Prostate gland (tissue), 2 donors: Measurements from ENCODE around the gene NINJ2. TPM values are rescaled to one million over a fixed set of nuclear protein-coding genes. Genes with fewer than 3 reads are reported as not detected.

Experiments used
- DNase-seq: peaks from one replicate; pipeline ENCODE4 v3.0.0-alpha.2; 2019; ENCODE audit warnings: low spot score
- H3K27ac ChIP-seq, 2 donors: fragments of 200-600 bp; sonication (generic); 2 replicates each; pipeline ENCODE4 v1.5.1; 2017 to 2019
- H3K27me3 ChIP-seq: fragments of 200-600 bp; sonication (generic); replicated peaks from 2 replicates; pipeline ENCODE4 v1.5.1; 2019; ENCODE audit not compliant: insufficient read depth
- H3K36me3 ChIP-seq, 2 donors: fragments of 200-600 bp; sonication (generic); 1 replicate in 1 of 2; 2 replicates in 1 of 2; pipeline versions ENCODE4 v1.5.1 to v1.8.1; 2017 to 2019
- H3K4me1 ChIP-seq: fragments of 200-600 bp; sonication (generic); replicated peaks from 2 replicates; pipeline ENCODE4 v1.5.1; 2019
- H3K4me3 ChIP-seq, 2 donors: fragments of 200-600 bp; sonication (generic); 2 replicates each; pipeline ENCODE4 v1.5.1; 2017 to 2019
- H3K9me3 ChIP-seq: fragments of 200-600 bp; sonication (generic); 2 replicates; pipeline ENCODE4 v1.5.1; 2017
- CTCF ChIP-seq, 4 experiments: fragments of 200-600 bp in 2 of 4; fragments of 450-650 bp in 2 of 4; sonication (generic) in 2 of 4; IDR thresholded peaks; 1 replicate in 3 of 4; 2 replicates in 1 of 4; pipeline ENCODE4 v1.5.1; 2016 to 2019; ENCODE audit warnings: antibody characterized with exemption in 4 of 4, mild to moderate bottlenecking in 2 of 4, moderate library complexity in 2 of 4
- POLR2A ChIP-seq: fragments of 450-650 bp; IDR thresholded peaks from one replicate; pipeline ENCODE4 v1.6.1; 2016; ENCODE audit warnings: antibody characterized with exemption, mild to moderate bottlenecking
- POLR2AphosphoS5 ChIP-seq: sonication (generic); formaldehyde crosslinking; IDR thresholded peaks from one replicate; pipeline ENCODE4 v1.6.1; 2017; ENCODE audit warnings: antibody characterized with exemption
- WGBS: methylation state at CpG from one replicate; pipeline ENCODE4 v1.1.5; 2018; 5-methylcytosine and 5-hydroxymethylcytosine counted together
- intact Hi-C: fragments of 100-400 bp; cut with DNase I; formaldehyde crosslinking; loops from one replicate; pipeline ENCODE4 v1.14.2; 2022
- total RNA-seq, 2 donors: library from RNA; depleted of rRNA; stranded (reverse); fragments of >200 nt; gene quantifications; one replicate each; pipeline ENCODE4 v1.1.0, GENCODE V29; 2016

The NINJ2 gene
- total RNA-seq, 2 donors from 2014 or later = 1.1 to 17.3 TPM

- H3K36me3 ChIP-seq = no peaks in the 10 kb centered on the region
- H3K27me3 ChIP-seq = no peaks in the 10 kb centered on the region
- intact Hi-C loops = no loop called here
- no peak overlapping the region for H3K27ac ChIP-seq
- H3K4me1 ChIP-seq = no peaks in the 10 kb centered on the region
- no peaks in the 10 kb centered on the region for H3K9me3 ChIP-seq
- 77% methylated on average over 19 of the region's 19 CpGs for WGBS
- DNase-seq = no peak
- no peak overlapping the region for H3K4me3 ChIP-seq
- TF ChIP-seq POLR2A (no peak), CTCF (IDR thresholded peaks at IDR 0.05) (no peak), POLR2AphosphoS5 (no peak)
Measured at GRCh38 chr12:560691-561390, 102.4 kb downstream of the NINJ2 start.

GRCh38 chr12:559906-560455 lies 103.3 kb downstream of the NINJ2 start:
- no peak overlapping the region for H3K27ac ChIP-seq
- H3K4me3 ChIP-seq = no peak overlapping the region
- H3K27me3 ChIP-seq = no peaks in the 10 kb centered on the region
- intact Hi-C loops = no loop called here
- H3K36me3 ChIP-seq = no peaks in the 10 kb centered on the region
- no peaks in the 10 kb centered on the region for H3K9me3 ChIP-seq
- DNase-seq = no peak
- no peak for TF ChIP-seq POLR2A
- TF ChIP-seq POLR2AphosphoS5 = no peak
- no peak for TF ChIP-seq CTCF (IDR thresholded peaks at IDR 0.05)
- WGBS = 77% methylated on average over 14 of the region's 14 CpGs
- H3K4me1 ChIP-seq = no peaks in the 10 kb centered on the region

- H3K27me3 ChIP-seq = no peaks in the 10 kb centered on the region
- 81% methylated on average over 21 of the region's 21 CpGs for WGBS
- no peak overlapping the region for H3K27ac ChIP-seq
- no peaks in the 10 kb centered on the region for H3K4me1 ChIP-seq
- DNase-seq = no peak
- H3K9me3 ChIP-seq = no peaks in the 10 kb centered on the region
- TF ChIP-seq POLR2AphosphoS5 = no peak
- no peak for TF ChIP-seq POLR2A
- no peak for TF ChIP-seq CTCF (IDR thresholded peaks at IDR 0.05)
- intact Hi-C loops = no loop called here
- no peak overlapping the region for H3K4me3 ChIP-seq
- no peaks in the 10 kb centered on the region for H3K36me3 ChIP-seq
Measured at GRCh38 chr12:559208-559905, 103.9 kb downstream of the NINJ2 start.

GRCh38 chr12:558580-558979 lies 104.7 kb downstream of the NINJ2 start:
- TF ChIP-seq CTCF (IDR thresholded peaks at IDR 0.05) (no peak), POLR2A (no peak), POLR2AphosphoS5 (no peak)

More at GRCh38 chr12:558580-558979, 104.7 kb downstream of the NINJ2 start:
- H3K4me1 ChIP-seq = no peaks in the 10 kb centered on the region
- H3K27me3 ChIP-seq = no peaks in the 10 kb centered on the region
- intact Hi-C loops = no loop called here
- H3K4me3 ChIP-seq = no peak overlapping the region
- H3K27ac ChIP-seq = no peak overlapping the region
- no peaks in the 10 kb centered on the region for H3K9me3 ChIP-seq
- no peak for DNase-seq
- WGBS = 76% methylated on average over 4 of the region's 4 CpGs
- no peaks in the 10 kb centered on the region for H3K36me3 ChIP-seq
